ENCODE data around the gene ZFYVE1. TPM values are rescaled to one million over a fixed set of nuclear protein-coding genes. Genes with fewer than 3 reads are reported as not detected.
"Not testable (repeated sequence)": the region's sequence is repeated elsewhere in the genome, so short reads cannot be mapped to it uniquely, and the experiment has no call there.

The ZFYVE1 gene
- total RNA-seq, 1 donor from 2014 or later: 14.3 TPM

DNA sequence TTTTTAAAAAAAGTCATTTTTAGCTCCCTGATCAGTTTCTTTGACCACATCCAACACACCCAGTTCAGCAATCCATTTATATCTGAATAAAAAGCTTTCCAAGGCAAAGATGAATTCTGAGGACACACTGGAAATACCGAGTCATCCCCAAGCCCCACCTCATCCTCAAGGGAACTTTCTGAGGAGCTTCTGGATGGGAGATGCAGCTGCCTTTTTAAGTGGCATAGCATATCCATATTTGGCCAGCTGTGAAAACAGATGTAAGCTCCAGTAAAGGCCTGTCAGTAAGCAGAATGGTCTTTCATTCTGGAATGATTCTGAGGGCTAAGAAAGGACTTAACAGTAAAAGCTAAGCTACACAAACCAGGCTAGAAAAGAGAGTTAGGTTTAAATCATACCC is 18.4 kb downstream of the ZFYVE1 start:
- H3K27me3 Mint-ChIP-seq (ENCODE audit: insufficient read depth, low read depth): peaks cover 5% of the 10 kb centered on the region
- no peak overlapping the region for H3K4me3 Mint-ChIP-seq
- Histone ChIP-seq H3K9me3 (ENCODE audit: low read depth) (no peaks in the 10 kb centered on the region), H3K4me1 (no peaks in the 10 kb centered on the region), H3K4me3 (no peak overlapping the region), H2AFZ (replicated peaks) (no peak overlapping the region), H4K20me1 (ENCODE audit: low read depth) (peaks cover 7% of the 10 kb centered on the region), H3K36me3 (no peaks in the 10 kb centered on the region), H3K27ac (no peak overlapping the region), H3K9ac (no peak overlapping the region), H3K4me2 (no peak overlapping the region), H3F3A (ENCODE audit: low read depth) (no peaks in the 10 kb centered on the region), H3K27me3 (no peaks in the 10 kb centered on the region), H3K79me2 (ENCODE audit: low read depth) (no peaks in the 10 kb centered on the region)
- peaks cover 9% of the 10 kb centered on the region for H3K36me3 Mint-ChIP-seq
- H3K27ac Mint-ChIP-seq: no peak overlapping the region
- DNase-seq (ENCODE audit: low spot score): no peak
- TF ChIP-seq CTCF (IDR thresholded peaks at IDR 0.05) (no peak), EZH2phosphoT487 (IDR thresholded peaks at IDR 0.05) (no peak), EZH2 (IDR thresholded peaks at IDR 0.05) (no peak)
- H3K4me1 Mint-ChIP-seq: no peaks in the 10 kb centered on the region
- no peaks in the 10 kb centered on the region for H3K9me3 Mint-ChIP-seq

DNA sequence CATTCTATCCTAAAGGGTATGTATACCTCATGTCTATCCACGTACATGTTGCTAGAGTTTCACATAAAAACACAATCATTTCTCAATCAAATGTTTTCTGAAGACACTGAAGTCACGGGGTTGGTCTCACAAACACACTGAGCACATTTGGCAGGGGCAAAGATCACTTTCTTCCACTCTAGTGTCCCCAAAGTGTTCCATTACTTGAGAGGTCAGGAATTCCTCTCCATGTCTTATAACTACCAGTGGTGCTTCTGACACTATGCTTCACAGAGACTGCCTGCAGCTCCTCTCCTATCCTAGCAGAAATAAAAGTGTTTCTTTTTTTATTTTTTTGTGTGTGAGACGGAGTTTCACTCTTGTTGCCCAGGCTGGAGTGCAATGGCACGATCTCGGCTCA is 19.1 kb downstream of the ZFYVE1 start:
- no peaks in the 10 kb centered on the region for H3K36me3 ChIP-seq
- no peaks in the 10 kb centered on the region for H3K79me2 ChIP-seq (ENCODE audit: low read depth)
- H3K4me1 ChIP-seq: no peaks in the 10 kb centered on the region
- no peaks in the 10 kb centered on the region for H3K9me3 ChIP-seq (ENCODE audit: low read depth)
- Mint-ChIP-seq H3K4me1 (no peaks in the 10 kb centered on the region), H3K4me3 (no peak overlapping the region), H3K27ac (no peak overlapping the region), H3K36me3 (peaks cover 7% of the 10 kb centered on the region), H3K9me3 (no peaks in the 10 kb centered on the region), H3K27me3 (ENCODE audit: insufficient read depth, low read depth) (peaks cover 5% of the 10 kb centered on the region)
- no peaks in the 10 kb centered on the region for H3F3A ChIP-seq (ENCODE audit: low read depth)
- H3K4me2 ChIP-seq: no peak overlapping the region
- H3K27me3 ChIP-seq: no peaks in the 10 kb centered on the region
- no peak overlapping the region for H3K9ac ChIP-seq
- H4K20me1 ChIP-seq (ENCODE audit: low read depth): peaks cover 7% of the 10 kb centered on the region
- no peak for TF ChIP-seq EZH2phosphoT487 (IDR thresholded peaks at IDR 0.05)
- no peak for TF ChIP-seq EZH2 (IDR thresholded peaks at IDR 0.05)
- no peak for TF ChIP-seq CTCF (IDR thresholded peaks at IDR 0.05)
- H3K4me3 ChIP-seq: no peak overlapping the region
- DNase-seq (ENCODE audit: low spot score): no peak
- no peak overlapping the region for H3K27ac ChIP-seq
- no peak overlapping the region for H2AFZ ChIP-seq (replicated peaks)

DNA sequence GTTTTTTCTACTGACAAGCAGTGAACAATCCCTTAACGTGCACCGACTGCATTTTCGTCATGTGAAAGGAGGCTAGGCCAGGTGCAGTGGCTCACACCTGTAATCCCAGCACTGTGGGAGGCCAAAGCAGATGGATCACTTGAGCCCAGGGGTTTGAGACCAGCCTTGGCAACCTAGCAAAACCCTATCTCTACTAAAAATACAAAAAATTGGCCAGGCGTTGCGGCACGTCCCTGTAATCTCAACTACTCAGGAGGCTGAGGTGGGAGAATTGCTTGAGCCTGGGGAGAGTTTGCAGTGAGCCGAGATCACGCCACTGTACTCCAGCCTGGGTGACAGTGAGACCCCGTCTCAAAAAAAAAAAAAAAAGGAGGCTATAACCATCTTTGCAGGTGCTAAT is 22.3 kb downstream of the ZFYVE1 start:
- not testable (repeated sequence) for H3K9ac ChIP-seq; DNase-seq (ENCODE audit: low spot score); H3K27ac Mint-ChIP-seq; H3K79me2 ChIP-seq (ENCODE audit: low read depth); H3K9me3 Mint-ChIP-seq; H3K36me3 Mint-ChIP-seq; H3K4me1 Mint-ChIP-seq; H3F3A ChIP-seq (ENCODE audit: low read depth); H3K4me2 ChIP-seq; H3K9me3 ChIP-seq (ENCODE audit: low read depth); H3K27me3 ChIP-seq; H3K4me3 ChIP-seq; H3K27me3 Mint-ChIP-seq (ENCODE audit: insufficient read depth, low read depth); H3K27ac ChIP-seq; H2AFZ ChIP-seq (replicated peaks); H3K36me3 ChIP-seq; H3K4me3 Mint-ChIP-seq; H3K4me1 ChIP-seq
- H4K20me1 ChIP-seq (ENCODE audit: low read depth): peaks cover 18% of the 10 kb centered on the region

DNA sequence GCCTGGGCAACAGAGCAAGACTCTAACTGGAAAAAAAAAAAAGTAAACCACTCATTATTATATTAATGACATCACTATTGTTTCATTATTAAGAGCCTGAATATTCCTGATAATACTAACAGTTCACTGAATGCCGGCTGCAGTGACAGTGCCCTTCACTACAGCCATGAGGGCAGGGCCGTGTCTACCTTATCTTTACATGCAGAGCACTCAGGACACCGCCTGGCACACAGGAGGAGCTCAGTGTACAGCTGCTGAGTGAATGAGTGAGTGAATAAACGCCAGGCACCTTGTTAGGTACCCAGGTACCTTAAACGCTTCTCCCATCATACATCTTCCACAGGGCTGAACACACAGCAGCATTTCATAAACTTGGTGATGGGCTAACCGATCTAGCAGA is 23.2 kb downstream of the ZFYVE1 start:
- no peak overlapping the region for H3K4me3 ChIP-seq
- H3K9ac ChIP-seq: no peak overlapping the region
- H3K4me1 Mint-ChIP-seq: no peaks in the 10 kb centered on the region
- no peaks in the 10 kb centered on the region for H3K4me1 ChIP-seq
- H3K27ac ChIP-seq: no peak overlapping the region
- no peak for TF ChIP-seq EZH2phosphoT487 (IDR thresholded peaks at IDR 0.05)
- no peaks in the 10 kb centered on the region for H3K9me3 Mint-ChIP-seq
- DNase-seq (ENCODE audit: low spot score): no peak
- H3K4me3 Mint-ChIP-seq: no peak overlapping the region
- no peaks in the 10 kb centered on the region for H3F3A ChIP-seq (ENCODE audit: low read depth)
- H3K79me2 ChIP-seq (ENCODE audit: low read depth): peaks cover 4% of the 10 kb centered on the region
- H3K36me3 Mint-ChIP-seq: peaks cover 2% of the 10 kb centered on the region
- H3K4me2 ChIP-seq: no peak overlapping the region
- H3K27me3 ChIP-seq: no peaks in the 10 kb centered on the region
- no peak overlapping the region for H2AFZ ChIP-seq (replicated peaks)
- no peaks in the 10 kb centered on the region for H3K36me3 ChIP-seq
- no peaks in the 10 kb centered on the region for H3K9me3 ChIP-seq (ENCODE audit: low read depth)
- H4K20me1 ChIP-seq (ENCODE audit: low read depth): peaks cover 18% of the 10 kb centered on the region
- H3K27ac Mint-ChIP-seq: no peak overlapping the region
- H3K27me3 Mint-ChIP-seq (ENCODE audit: insufficient read depth, low read depth): peaks cover 5% of the 10 kb centered on the region
